Middle frontal gyrus (tissue), 1 donor: Measurements from ENCODE around the gene CMTM7.

ENCODE experiments used
- DNase-seq: peaks from one replicate; pipeline ENCODE4 v3.0.0-alpha.2; 2015; ENCODE audit warnings: low spot score; ENCODE audit errors: extremely low spot score

CMTM7 gene

DNA sequence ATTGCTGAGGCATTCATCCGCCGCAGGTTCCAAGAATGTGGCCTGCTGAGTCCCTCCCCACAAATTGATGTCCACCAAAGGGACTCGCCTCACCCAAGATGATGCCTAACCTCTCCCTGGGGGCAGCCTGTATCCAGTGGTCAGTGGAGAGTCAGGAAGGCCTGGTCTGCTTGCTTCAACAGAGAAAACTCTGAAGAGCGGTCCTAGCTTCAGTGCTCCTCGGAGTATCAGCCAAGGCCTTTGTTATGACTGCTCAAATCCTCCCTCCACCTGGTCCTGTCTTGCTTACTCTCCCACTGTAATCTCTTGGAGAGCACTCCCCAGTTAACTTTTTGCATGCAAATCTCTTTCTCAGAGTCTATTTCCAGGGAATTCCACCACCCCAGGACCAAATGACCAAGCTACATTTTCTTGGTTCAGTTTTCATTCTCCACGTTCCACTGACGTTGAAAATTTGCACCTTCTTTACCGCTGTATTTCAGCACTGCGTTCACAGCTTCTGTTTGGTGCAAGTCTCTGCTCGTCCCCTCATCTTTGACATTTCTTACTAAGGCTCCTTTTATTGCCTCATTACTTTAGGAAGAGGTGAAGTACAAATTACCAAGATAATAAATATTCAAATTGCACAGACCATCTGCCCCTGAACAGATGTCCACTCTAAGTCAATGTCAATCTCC lies 22.3 kb downstream of the CMTM7 start:
- no peak for DNase-seq

DNA sequence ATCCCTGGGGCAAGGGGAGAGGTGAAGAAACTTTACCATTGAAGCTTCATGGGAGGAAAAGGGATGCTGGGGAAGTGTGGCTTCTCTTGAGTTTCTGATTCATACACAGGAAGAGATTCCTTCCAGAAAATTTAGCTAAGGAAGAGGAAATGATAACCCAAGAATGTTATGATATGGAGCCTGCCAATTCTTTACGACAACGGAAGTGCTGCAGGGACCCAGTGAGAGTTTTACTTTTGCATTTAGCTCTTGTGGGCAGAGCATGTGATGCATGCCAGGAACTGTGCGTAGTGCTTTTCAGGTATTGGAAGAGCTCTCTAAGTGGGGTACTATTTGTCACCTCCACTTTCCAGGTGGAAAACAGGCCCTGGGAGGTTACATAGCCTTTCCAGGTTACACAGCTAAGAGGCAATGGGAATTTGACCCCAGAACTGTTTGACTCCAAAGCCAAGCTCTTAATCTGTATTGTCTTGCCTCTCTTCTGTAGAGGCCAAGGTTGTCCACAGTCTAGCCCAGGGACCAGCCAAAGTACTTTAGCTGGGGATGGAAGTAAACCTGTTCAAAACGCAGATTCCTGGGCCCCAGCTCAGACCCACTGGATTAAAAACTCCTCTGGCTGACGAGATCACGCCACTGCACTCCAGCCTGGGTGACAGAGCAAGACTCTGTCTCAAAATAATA lies 23.0 kb downstream of the CMTM7 start:
- no peak for DNase-seq

DNA sequence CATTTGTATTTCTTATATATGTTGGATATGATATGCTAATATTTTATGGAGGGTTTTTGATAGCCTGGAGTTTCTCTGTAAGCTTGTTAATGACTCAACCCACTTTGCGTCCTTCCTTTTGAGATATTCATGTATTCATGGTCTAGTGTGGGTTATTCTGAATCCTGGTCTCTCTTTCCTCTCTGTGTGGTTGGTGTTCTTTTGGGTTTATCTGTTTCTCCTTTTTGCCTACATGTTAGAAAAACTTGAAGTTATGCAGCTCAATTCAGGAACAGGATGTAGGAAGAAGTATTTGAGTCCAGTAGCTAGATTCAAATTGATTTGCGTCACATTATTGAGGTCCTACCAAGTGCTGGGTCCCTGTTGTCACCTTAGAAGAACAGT lies 28.1 kb downstream of the CMTM7 start:
- no peak for DNase-seq

DNA sequence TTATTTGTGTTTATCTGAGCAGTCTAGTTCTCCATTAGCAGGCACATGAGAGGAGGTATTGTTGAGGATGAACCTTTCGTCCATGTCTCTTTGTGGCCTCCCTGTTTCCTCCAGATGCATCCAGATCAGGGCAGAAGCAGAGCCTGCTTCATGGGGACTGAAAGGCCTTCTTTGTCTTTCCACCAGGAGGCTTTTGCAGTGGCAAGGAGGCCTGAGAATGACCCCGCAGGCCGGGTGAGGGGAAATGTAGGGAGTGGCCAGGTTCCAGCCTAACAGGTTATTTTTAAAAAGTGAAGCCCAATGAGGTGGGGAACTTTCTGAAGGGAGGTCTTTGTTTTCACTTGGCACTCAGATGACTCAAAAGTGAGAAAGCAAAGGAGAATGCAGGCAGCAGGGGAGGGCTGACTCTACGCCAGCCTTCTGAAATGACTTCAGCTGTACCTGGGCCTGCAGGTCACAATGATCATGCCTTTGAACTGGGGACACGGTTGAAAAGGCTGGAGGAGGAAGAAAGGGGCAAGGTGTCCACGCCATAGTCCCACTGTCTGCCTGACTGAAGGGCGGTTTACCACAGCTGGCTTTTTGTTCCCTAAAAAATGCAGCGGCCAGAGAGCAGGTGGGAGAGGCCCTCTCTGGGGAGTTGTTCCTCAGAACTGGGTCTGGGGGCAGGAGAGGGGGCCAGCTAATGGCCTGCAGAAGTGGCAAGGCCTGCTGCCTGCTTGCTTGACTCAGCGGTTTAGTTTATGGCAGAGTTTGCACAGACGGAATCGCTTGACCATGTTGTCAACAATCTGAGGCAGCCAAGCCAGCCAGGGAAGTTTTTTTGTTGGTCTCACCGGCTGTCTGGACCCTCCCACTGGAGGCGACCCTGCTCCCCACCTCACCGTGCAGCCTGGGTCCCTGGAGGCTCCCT lies 28.7 kb downstream of the CMTM7 start:
- no peak for DNase-seq

DNA sequence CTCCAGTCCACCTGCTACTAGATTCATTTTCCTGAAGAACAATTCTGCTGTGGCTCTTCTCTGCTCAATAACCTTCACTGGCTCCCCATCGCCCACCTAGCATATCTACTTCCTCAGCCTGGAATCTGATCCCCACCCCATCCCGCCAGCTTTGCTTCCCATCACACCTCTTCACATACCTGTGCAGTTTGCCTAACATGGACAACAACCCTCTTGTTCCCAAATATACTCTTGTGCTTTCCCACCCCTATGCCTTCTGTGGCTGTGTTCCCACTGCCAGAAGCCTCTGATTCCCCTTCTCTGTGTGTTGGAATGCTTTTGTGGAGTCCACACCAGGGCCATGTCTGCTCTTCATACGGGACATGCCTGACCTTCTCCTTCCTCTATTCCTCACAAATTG lies 29.5 kb downstream of the CMTM7 start:
- DNase-seq = no peak

DNA sequence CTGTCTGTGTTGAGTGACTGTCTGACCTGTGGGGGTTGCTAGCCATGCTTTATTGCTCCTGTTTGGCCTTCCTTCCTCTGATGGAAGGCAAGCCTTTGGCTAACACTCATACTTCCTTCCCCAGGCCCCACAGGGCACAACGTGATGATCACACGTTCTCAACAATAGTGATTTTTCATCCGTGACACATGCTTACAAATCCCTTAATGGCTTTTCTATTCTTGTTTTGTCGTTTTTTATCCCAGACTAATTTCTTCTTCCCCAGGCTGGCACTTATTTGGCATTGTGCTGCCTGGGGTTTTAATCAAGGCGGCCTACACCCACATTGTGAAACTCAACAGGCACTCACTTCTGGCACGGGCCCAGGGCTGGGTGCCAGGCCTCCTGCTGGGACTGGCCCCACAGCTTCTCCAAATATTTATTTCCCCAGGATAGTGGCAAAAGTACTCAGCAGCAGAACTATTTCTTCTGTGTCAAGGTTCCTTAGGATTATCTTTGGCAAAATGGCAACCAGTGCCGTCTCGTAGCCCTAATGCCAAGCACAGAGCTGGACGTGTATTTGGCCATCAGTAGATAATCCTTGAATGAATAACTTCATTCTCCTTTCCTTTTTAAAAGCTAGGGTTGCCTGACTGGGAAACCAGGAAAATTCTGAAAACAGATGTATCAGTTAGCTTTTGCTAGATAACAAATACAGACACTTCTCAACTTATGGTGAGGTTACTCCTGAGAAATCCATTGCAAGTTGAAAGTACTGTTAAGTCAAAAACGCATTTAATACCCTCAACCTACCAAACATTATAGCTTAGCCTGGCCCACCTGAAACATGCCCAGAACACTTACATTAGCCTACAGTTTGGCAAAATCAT lies 30.6 kb downstream of the CMTM7 start:
- DNase-seq = no peak

DNA sequence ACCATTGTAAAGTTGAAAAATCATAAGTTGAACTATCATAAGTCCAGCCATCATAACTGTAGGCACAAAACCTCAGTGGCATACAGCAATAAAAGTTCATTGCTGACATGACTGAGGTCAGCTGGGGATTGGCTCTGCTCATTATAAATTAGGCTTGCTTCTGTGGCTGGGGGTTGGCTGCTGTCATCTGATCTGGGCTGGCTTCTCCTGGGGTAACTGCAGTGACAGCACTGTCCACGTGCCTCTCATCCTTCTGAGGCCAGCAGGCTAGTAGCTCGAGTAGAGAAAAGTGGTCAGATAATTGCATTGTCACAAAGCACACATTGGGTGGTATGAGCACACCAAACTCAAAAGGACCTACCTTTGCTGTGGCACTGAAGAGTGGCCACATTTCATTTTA lies 31.3 kb downstream of the CMTM7 start:
- DNase-seq = no peak

DNA sequence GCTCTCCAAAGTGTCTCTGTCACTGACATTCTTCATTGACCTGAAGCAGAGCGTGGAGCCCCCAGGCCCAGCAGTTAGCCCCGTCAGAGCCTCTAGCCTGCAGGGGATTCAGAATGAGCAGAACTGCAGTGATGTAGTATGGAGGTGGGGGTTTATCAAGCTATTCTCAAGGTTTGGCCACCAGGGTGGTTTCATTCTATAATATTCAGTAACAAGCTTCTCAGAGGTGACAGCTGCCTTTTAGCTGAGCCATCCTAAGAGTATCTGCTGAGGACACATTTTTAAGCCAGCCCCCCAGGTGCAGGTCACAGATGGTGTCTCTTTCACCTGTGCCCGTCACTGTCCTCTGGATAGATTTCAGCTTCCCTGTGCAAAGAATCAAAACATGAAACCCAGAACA lies 31.9 kb downstream of the CMTM7 start:
- DNase-seq = no peak

DNA sequence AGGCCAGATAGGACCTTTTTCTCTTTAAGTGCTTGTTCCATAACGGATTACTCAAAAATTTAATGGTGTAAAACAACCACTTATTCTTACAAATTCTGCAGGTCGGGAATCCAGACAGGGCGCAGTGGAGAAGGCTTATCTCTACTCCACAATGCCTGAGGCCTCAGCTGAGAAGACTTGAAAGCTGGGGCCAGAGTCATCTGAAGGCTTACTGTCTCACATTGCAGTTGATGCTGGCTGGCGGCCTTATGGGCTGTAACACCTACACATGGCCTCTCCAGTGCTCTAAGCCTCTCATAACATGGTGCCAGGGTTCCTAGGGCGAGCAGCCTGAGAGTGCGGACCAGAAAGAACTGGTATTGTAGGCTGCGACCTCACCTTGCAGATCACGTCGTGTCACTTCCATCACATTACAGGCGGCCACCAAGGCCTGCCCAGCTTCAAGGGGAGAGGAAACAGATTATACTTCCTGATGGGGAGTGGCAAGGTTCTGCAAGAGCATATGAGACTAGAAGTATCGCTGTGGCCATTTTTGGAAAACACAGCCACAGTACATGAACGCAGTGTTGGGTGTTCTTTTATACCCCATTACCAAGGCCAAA lies 32.4 kb downstream of the CMTM7 start:
- DNase-seq = no peak

DNA sequence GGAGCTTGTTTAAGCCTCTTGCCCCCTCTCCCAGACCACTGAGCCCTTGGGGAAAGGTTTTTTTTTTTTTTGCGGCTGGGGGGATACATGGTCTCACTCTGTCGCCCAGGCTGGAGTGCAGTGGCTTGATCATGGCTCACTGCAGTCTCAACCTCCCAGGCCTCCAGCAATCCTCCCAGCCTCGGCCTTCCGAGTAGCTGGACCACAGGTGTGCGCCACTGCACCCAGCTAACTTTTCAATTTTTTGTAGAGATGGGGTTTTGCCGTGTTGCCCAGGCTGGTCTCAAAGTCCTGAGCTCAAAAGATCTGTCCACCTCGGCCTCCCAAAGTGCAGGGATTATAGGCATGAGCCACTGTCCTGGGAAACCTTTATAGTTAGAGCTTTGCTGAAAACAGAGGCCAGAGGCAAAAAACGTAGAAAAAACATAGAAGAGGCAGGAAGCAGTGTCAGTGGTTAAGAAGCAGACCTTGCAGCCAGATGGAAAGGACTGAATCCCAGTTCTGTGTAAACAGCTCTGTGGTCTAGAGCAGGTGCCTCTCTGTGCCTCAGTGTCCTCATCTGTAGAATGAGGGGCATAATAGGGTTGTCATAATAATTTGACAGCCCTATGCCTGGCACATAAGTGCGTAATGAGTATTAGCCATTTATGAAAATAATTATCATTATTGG lies 33.1 kb downstream of the CMTM7 start:
- DNase-seq = no peak

DNA sequence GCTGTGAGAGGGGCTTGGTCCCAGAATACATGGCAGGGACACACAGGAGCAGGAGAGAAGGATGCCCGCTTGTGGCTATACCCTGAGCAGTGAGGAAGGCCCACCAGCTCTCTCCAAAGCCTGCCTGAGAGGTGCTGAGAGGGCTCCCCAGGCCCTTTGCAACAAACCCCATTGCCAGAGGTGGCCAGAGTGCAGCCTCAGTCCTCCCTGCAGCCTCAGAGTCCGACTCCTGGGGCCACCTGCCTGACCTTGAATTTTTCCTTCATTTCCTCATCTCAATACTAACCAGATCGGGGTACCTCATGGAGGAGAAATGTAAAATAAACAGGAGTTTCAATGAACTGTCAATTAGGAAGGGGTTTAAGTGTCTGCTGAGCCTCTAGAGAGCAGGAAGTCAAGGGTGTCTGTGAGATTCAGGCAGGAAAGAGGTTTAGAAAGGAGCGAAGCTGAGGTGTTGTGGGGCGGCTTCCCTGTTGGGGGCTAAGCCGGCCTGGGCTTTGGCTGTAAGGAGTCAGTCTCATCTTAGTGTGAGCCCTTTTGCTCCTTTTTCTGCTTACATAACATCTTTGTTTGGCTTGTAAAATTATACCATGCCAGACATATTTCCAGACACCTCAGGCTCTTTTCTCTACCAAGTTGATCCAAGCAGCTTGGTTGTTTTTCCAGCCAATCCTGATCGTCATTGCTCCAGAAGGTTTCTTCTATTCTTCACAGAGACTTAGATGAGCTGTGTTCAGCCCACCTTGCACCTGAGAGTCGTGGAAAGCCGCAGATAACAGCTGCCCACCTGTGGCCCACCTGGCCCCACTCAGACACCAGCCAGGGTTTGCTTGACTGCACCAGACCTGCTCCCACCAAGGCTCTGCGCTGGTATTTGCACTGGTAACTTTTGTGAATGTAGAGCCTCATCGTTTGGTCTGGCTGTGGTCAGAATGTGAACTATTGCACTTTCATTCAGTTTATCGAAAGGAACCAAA lies 36.7 kb downstream of the CMTM7 start:
- DNase-seq = no peak

DNA sequence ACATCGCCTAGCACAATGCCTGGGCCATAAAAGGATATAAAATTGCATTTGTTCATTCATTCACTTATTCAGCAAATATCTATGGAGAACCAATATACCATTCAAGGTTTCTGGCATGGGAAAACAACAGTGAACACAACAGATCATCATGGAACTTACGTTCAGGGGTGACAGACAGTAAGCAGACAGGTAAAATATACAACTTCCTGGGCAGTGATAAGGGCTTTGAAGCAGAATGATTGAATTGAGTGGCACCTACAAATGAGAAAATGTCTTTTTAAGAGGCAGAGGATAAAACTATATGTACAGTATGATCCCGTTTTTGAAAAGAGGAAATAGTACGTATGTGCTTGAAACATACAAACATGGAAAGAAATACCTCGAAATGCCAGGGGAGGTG lies 39.2 kb downstream of the CMTM7 start:
- no peak for DNase-seq

DNA sequence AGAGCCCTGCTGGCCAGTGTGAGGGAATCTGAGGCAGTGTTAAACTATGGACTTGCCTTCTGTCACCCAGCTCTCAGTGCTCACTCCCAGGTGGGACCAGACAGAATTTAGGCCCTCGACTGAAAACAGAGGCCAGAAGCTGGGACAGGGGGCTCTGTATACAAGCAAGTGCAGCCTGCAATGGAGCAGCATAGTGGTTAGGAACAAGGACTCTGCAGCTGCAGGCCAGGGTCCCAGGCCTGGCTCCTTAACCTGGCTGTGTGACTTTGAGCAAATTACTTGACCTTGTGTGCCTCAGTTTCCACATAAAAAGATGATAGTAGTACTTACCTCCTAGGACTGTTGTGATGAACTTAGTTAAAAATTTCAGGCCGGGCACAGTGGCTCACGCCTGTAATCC lies 39.8 kb downstream of the CMTM7 start:
- DNase-seq = no peak

DNA sequence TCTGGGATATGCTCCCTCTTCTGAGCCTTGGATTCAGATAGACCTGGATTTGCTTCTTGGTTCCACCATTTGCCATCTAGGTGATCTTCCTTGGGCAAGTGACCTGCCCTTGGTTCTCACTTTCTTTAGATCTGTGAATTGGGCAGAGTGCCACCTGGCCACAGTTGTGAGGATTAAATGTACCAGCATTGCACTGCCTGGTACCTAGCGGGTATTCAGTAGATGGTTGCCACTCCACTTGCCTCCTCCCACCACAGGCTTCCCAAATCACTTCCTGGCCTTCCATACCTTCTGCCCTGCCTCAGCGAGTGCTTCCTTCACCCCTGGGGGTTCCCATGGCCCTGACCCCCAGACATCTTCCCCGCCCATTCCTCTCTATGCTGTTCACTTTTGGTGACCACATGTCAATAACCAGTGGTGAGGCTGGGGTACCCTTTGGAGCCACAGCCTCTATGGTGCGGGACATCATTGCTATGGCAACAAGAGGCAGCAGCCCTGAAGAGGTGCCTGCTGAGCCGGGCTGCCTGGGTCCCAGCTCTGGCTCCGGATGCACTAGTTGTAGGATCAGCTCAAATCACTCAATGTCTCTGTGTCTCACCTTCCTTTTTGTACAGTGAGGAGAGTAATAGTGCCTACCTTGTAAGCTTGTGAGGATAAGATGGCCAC lies 40.5 kb downstream of the CMTM7 start:
- no peak for DNase-seq

DNA sequence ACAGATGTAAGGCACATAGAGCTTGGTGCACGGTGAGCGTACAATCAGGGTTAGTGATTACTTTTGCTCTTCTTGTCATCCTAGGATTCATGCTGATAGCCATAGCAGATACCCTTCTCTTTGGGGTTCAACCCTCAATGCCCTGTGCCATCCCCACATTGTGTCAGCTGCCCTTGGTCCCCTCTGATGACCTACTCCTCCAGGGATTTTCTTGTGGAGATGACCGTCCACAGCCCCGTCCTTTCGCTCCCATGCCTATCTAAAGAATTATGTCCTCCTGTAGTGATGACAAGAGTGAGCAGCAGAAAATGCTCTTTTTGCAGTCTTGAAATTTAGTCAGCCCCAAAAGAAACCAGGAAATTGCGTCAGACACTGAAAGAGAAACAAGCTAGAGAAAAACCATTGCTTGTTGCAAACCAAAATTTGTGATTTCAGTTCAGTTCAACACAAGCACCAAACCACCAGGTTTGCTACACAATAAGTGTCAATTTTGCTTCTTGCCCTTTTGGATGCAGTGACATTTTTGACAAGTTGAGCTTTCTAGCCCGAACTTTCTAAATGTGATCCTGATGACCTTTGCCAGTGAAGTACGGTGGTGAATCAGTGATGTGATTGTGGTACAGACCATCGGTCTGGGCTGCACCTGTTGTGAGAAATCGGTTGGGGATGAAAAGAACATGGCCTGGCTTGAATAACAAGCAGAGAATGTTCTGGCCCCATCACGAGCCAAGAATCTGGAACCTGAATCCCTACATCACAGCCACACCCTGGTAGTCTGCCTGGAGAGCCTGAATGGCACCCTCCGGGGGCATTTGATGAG lies 41.3 kb downstream of the CMTM7 start:
- no peak for DNase-seq

DNA sequence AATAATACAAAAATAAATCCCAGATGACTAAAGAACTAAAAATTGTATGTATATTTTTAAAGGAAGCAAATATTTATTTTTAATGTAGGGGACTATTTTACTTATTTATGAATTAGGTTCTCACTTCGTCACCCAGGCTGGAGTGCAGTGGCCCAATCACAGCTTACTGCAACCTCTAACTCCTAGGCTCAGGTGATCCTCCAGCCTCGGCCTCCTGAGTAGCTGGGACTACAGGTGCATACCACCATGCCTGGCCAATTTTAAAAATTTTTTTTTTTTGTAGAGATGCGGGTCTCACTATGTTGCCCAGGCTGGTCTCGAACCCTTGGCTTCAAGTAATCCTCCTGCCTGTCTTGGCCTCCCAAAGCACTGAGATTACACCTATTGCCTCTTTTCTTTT lies 42.6 kb downstream of the CMTM7 start:
- DNase-seq = no peak

DNA sequence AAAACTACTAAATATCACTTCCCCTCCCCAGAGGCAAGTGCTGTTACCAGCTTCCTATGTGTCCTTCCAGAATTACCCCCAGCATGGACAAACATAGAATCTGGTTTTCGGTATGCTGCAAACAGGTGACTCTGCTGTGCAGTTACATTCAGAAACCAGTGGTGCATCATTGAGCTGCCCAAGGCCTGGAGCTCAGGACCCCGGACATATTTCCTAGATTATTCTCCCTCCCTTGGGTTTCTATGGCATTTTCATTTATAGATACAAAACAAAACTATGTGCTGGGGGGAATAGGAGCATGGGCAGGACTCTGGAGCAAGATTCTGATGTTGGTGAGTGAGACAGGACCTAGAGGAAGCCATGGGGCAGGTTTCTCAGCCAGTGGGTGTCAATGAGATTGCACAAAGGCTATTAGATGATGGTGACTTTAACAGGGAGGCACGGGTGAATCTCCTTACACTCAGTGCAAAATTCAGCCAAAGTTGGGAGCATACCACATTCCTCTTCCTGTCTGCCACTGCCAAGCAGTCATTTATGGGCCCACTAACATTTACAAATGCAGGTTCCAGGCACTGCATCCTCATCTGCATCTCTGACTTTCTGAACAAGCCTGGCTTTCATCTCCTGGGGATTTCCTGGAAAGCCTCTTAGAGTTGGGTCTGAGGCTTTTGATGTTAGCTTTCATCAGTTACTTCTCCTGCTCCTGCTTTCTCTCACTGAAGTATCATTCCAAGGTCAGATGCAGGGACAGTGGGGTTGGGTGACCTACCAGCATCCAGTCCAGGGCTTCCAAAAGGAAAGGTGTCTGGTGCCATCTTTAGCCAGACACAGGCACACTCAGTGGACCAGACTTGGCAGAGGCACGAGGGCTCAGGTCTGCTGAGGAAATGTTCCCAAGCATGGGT lies 44.5 kb downstream of the CMTM7 start:
- no peak for DNase-seq
